HG02763 (cell line): ENCODE measurements around the gene SMURF2.
"Not testable (repeated sequence)": the region's sequence is repeated elsewhere in the genome, so short reads cannot be mapped to it uniquely, and the experiment has no call there.

Experiments
- ATAC-seq: cut with Tn5 transposase; IDR thresholded peaks from one replicate; pipeline ENCODE4 v1.9.1; 2021; ENCODE audit warnings: mild to moderate bottlenecking, moderate library complexity; ENCODE audit not compliant: unreplicated experiment

SMURF2 gene

DNA sequence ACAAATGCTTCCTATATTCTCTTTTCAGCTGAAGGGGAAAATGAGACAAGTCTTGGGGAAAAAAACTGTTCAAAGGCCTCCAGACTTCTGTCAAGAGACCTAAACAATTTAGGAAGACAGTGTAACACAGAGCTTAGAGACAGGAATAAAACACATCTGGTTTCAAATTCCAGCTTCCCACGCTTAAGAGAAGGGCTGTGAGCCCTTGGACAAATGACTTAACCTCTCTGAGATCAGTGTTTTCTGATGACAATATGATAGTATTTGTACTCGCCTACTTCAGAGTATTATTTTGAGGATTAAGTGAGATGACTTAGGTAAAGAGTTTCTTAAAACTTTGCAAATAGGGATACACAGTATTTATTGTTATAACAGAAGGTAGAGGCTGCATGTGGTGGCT, 29.5 kb downstream of the SMURF2 start:
- no peak for ATAC-seq

DNA sequence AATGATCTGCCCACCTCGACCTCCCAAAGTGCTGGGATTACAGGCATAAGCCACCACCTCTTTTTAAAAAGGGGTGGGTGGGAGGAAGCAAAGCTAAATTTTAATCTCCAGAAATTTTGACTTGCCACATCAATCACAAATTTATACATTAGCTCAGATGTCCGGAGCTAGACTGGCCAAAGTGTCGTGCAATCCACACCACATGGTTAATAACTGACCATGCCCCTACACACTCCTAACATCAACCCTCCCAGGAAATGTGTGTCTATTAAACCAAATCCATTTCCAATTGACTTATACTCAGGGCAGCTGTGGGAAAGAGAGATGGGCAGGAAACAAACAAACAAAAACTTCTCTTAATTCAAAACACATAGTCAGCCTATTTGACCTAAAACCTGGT, 29.9 kb downstream of the SMURF2 start:
- ATAC-seq, result no peak

GRCh38 chr17:64630309-64631223, 31.5 kb downstream of the SMURF2 start:
- no peak for ATAC-seq

- ATAC-seq, result no peak
Observed at GRCh38 chr17:64628641-64629040, 33.5 kb downstream of the SMURF2 start.

DNA sequence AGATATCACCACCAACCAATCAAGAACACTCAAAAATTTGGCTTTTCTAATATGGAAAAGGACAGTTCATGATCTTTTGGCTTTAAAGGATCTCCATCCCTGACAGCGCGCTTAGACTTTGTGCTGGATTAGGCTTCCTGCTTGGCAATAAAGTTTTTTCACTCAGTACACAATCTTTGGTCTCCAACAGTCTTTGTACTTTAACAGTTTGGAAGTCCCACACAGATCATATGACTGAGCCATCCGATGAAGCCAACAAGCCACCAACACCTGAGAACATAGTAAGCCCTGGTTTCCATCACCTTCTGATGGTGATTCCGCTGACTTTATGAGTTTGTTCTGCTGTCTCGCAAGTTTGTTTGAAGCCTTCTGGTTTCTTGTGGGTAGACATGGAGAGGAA, 34.3 kb downstream of the SMURF2 start:
- ATAC-seq, result no peak

- ATAC-seq, result no peak
Observed at GRCh38 chr17:64626827-64627226, 35.3 kb downstream of the SMURF2 start.

DNA sequence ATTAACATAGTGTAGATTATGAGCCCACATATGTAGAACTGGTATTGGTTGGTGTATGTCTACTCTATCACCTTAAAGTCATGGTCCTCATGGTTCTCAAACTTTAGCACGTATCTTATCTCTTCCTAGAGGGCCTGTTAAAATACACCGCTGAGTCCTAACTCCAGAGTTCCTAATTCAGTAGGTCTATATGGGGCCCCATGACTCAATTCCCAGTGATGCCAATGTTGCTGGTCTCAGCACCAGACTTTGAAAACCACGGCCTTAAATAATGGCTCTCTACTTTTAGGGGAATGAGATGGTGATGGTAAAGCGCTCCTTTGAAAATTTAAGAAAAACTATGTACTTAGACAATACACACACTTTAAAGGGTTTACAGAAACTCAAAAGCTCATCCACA, 36.6 kb downstream of the SMURF2 start:
- ATAC-seq, result no peak

- no peak for ATAC-seq
Observed at GRCh38 chr17:64622931-64623654, 39.0 kb downstream of the SMURF2 start.

DNA sequence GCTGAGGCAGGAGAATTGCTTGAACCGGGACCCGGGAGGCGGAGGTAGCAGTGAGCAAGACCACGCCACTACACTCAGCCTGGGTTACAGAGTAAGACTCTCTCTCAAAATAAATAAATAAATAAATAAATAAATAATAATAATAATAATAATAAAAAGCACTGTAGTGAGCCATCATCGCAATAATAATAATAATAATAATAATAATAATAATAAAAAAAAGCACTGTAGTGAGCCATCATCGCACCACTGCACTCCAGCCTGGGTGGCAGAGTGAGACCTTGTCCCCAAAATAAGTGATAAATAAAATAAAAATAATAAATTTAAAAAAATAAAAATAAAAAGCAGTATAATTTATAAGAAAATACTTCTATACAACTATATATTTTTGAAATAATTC, 40.3 kb downstream of the SMURF2 start:
- ATAC-seq, result no peak

GRCh38 chr17:64618848-64619247, 43.3 kb downstream of the SMURF2 start:
- ATAC-seq, result no peak

GRCh38 chr17:64617125-64617780, 44.9 kb downstream of the SMURF2 start:
- no peak for ATAC-seq

- ATAC-seq, result no peak
Observed at GRCh38 chr17:64615028-64615677, 47.0 kb downstream of the SMURF2 start.

GRCh38 chr17:64614266-64615027, 47.7 kb downstream of the SMURF2 start:
- ATAC-seq, result no peak

GRCh38 chr17:64611369-64611768, 50.7 kb downstream of the SMURF2 start:
- ATAC-seq, result no peak

- ATAC-seq, result not testable (repeated sequence)
Observed at GRCh38 chr17:64610244-64610643, 51.9 kb downstream of the SMURF2 start.

DNA sequence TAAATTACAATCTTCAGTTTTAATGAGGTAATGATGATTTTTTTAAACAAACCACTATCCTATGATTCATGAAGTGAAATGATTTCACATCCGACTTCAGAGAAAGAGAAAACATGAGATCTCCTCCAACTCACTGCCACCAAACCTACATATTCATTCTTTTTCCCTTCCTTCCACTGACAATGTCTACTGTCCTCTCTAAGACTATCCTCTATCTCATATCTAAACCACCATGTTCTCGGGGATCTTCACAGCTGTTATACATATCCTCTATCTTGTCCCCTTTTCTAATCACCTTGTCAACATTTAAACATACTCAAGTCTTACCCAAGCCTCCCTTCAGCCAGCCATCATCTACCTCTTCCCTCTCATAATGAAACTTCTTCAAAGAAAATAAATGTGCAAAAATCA, 53.5 kb downstream of the SMURF2 start:
- ATAC-seq, result no peak

- no peak for ATAC-seq
Observed at GRCh38 chr17:64607862-64608565, 54.1 kb downstream of the SMURF2 start.

- ATAC-seq, result not testable (repeated sequence)
Observed at GRCh38 chr17:64604532-64604931, 57.6 kb downstream of the SMURF2 start.

DNA sequence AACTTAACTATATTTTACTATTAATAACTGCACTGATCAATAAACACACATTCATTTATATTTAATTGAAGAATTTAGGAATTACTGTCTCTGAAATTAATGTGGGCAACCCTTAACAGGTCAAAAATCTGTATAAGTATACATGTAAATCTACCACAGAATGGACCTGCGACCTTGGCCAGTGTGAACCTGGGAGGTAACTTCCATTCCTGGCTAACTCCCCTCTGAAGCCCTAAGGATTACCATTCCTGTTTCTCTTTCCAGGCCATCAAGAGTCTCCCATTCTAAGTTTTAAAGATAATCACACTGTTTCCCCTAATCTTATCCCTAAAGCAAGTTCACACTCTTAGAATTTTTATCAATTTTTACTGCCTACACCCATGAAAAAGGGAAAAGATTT, 58.1 kb downstream of the SMURF2 start:
- ATAC-seq, result no peak

GRCh38 chr17:64599827-64600226, 62.3 kb downstream of the SMURF2 start:
- ATAC-seq, result no peak
